ENCODE measurements around the gene LPAR6. TPM values are rescaled to one million over a fixed set of nuclear protein-coding genes. Genes with fewer than 3 reads are reported as not detected.

The LPAR6 gene
- polyA plus RNA-seq, 1 of the 3 experiments (the other 2 are of a cell fraction): 0.03 TPM

DNA sequence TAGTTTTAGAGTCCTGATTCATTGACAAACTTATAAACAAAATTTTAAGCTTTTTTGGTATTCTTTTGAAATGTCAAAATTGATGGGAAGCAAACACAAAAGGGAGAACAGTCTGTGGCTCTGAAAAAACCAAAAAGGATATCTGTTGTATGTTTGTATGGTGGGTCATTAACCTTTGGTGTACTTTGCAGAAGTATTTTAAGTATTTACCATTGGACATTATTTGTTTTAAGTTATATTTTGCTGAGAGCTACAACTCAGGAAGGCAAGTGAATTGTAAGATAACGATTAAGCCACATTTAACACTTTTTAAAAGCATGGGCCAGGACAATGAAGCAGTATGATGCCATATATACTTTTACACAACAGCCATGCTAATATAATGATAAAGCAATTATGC is 15.2 kb downstream of the LPAR6 start:
- peaks cover 5% of the 10 kb centered on the region; the same call in 1 of the 2 replicates for H3K79me2 ChIP-seq (ENCODE audit: insufficient read depth)
- H2AFZ ChIP-seq (ENCODE audit: low read depth): no peak overlapping the region
- DNase-seq: no peak
- TF ChIP-seq, protein P1, sequence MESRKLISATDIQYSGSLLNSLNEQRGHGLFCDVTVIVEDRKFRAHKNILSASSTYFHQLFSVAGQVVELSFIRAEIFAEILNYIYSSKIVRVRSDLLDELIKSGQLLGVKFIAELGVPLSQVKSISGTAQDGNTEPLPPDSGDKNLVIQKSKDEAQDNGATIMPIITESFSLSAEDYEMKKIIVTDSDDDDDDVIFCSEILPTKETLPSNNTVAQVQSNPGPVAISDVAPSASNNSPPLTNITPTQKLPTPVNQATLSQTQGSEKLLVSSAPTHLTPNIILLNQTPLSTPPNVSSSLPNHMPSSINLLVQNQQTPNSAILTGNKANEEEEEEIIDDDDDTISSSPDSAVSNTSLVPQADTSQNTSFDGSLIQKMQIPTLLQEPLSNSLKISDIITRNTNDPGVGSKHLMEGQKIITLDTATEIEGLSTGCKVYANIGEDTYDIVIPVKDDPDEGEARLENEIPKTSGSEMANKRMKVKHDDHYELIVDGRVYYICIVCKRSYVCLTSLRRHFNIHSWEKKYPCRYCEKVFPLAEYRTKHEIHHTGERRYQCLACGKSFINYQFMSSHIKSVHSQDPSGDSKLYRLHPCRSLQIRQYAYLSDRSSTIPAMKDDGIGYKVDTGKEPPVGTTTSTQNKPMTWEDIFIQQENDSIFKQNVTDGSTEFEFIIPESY (IDR thresholded peaks at IDR 0.05; ENCODE audit: borderline replicate concordance, low read depth): no peak
- no peak for TF ChIP-seq SIN3A (IDR thresholded peaks at IDR 0.05; ENCODE audit: borderline replicate concordance, low read depth, low read length)
- TF ChIP-seq, protein P2, sequence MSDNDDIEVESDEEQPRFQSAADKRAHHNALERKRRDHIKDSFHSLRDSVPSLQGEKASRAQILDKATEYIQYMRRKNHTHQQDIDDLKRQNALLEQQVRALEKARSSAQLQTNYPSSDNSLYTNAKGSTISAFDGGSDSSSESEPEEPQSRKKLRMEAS (IDR thresholded peaks at IDR 0.05; ENCODE audit: low read depth): no peak
- TF ChIP-seq, protein P3, sequence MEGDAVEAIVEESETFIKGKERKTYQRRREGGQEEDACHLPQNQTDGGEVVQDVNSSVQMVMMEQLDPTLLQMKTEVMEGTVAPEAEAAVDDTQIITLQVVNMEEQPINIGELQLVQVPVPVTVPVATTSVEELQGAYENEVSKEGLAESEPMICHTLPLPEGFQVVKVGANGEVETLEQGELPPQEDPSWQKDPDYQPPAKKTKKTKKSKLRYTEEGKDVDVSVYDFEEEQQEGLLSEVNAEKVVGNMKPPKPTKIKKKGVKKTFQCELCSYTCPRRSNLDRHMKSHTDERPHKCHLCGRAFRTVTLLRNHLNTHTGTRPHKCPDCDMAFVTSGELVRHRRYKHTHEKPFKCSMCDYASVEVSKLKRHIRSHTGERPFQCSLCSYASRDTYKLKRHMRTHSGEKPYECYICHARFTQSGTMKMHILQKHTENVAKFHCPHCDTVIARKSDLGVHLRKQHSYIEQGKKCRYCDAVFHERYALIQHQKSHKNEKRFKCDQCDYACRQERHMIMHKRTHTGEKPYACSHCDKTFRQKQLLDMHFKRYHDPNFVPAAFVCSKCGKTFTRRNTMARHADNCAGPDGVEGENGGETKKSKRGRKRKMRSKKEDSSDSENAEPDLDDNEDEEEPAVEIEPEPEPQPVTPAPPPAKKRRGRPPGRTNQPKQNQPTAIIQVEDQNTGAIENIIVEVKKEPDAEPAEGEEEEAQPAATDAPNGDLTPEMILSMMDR (IDR thresholded peaks at IDR 0.05): no peak
- no peak for TF ChIP-seq JUND (IDR thresholded peaks at IDR 0.05)
- no peak for TF ChIP-seq SMC3 (IDR thresholded peaks at IDR 0.05; ENCODE audit: low read depth, low read length)
- no peak for TF ChIP-seq EZH2phosphoT487 (IDR thresholded peaks at IDR 0.05; ENCODE audit: borderline replicate concordance, low read depth)
- TF ChIP-seq YY1 (IDR thresholded peaks at IDR 0.05; ENCODE audit: low read depth): no peak
- TF ChIP-seq MEF2A (IDR thresholded peaks at IDR 0.05; ENCODE audit: borderline replicate concordance, low read depth): no peak
- TF ChIP-seq ELF1 (IDR thresholded peaks at IDR 0.05): no peak
- no peak for TF ChIP-seq GABPA (IDR thresholded peaks at IDR 0.05; ENCODE audit: low read depth)
- TF ChIP-seq RXRA (IDR thresholded peaks at IDR 0.05; ENCODE audit: borderline replicate concordance, low read depth): no peak
- TF ChIP-seq, protein P4, sequence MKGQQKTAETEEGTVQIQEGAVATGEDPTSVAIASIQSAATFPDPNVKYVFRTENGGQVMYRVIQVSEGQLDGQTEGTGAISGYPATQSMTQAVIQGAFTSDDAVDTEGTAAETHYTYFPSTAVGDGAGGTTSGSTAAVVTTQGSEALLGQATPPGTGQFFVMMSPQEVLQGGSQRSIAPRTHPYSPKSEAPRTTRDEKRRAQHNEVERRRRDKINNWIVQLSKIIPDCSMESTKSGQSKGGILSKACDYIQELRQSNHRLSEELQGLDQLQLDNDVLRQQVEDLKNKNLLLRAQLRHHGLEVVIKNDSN (IDR thresholded peaks at IDR 0.05; ENCODE audit: borderline replicate concordance, low read depth): no peak
- TF ChIP-seq, protein P5, sequence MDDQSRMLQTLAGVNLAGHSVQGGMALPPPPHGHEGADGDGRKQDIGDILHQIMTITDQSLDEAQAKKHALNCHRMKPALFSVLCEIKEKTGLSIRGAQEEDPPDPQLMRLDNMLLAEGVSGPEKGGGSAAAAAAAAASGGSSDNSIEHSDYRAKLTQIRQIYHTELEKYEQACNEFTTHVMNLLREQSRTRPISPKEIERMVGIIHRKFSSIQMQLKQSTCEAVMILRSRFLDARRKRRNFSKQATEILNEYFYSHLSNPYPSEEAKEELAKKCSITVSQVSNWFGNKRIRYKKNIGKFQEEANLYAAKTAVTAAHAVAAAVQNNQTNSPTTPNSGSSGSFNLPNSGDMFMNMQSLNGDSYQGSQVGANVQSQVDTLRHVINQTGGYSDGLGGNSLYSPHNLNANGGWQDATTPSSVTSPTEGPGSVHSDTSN (IDR thresholded peaks at IDR 0.05): no peak
- no peak for TF ChIP-seq FOXM1 (IDR thresholded peaks at IDR 0.05; ENCODE audit: low read depth)
- no peak for TF ChIP-seq RFX5 (IDR thresholded peaks at IDR 0.05; ENCODE audit: low read length)
- H3K36me3 ChIP-seq (replicated peaks in 1 of 2; ENCODE audit: control insufficient read depth in 1 of 2, insufficient read depth in 2 of 2, low read length in 1 of 2): peaks cover 4 to 30% of the 10 kb centered on the region in 2 experiments
- H3K4me2 ChIP-seq: no peak overlapping the region
- no peak overlapping the region for H3K9ac ChIP-seq
- no peaks in the 10 kb centered on the region for H4K20me1 ChIP-seq (ENCODE audit: insufficient read depth)
- H3K4me1 ChIP-seq (ENCODE audit: control insufficient read depth in 1 of 2, insufficient read depth in 2 of 2, low read depth in 1 of 2, low read length in 1 of 2): peaks cover 0 to 29% of the 10 kb centered on the region in 2 experiments; a peak in 3 of 4 replicates
- H3K4me3 ChIP-seq (ENCODE audit: low read depth in 2 of 2, low read length in 1 of 2): no peak overlapping the region
- no peaks in the 10 kb centered on the region for H3K27me3 ChIP-seq (ENCODE audit: insufficient read depth)
- WGBS (ENCODE audit: low lambda C conversion rate): 89% methylated on average over 1 of the region's 1 CpG
- H3K9me3 ChIP-seq: no peaks in the 10 kb centered on the region
- H3F3A ChIP-seq (replicated peaks; ENCODE audit: insufficient read depth): peaks cover 15% of the 10 kb centered on the region
- no peak overlapping the region; a peak in 1 of 4 replicates for H3K27ac ChIP-seq (ENCODE audit: low read depth in 2 of 2, low read length in 1 of 2)
- CTCF ChIA-PET: interaction anchor here (0.9 kb wide), 1 partner anchor 351 kb away, joined by 3 read pairs; no protein-coding TSS in a partner anchor
- no peaks in the 10 kb centered on the region for H3K9me2 ChIP-seq
- POLR2A ChIA-PET: no interaction called here

Data from SK-N-SH (cell line).